Cardiac fibroblast (primary cell): Measurements from ENCODE around the gene MACROD2.
A peak's percentile ranks its signal among the peaks of the same experiment; 100 is the strongest.

Source experiments
- DNase-seq, 2 donors: peaks; one replicate each; pipeline versions ENCODE4 v3.0.0 to v3.0.0-alpha.2; 2010; ENCODE audit warnings: low read depth in 2 of 2
- H3K4me3 ChIP-seq, 2 donors: replicated peaks in 1 of 2; 1 replicate in 1 of 2; 2 replicates in 1 of 2; pipeline ENCODE4 v1.5.1; 2011; ENCODE audit warnings: low read depth in 2 of 2, low read length in 2 of 2, mild to moderate bottlenecking in 2 of 2, moderate library complexity in 1 of 2
- CTCF ChIP-seq: IDR thresholded peaks from one replicate; pipeline ENCODE4 v1.5.1; 2011; ENCODE audit warnings: low read depth, mild to moderate bottlenecking, low read length, inconsistent platforms

The MACROD2 gene

DNA sequence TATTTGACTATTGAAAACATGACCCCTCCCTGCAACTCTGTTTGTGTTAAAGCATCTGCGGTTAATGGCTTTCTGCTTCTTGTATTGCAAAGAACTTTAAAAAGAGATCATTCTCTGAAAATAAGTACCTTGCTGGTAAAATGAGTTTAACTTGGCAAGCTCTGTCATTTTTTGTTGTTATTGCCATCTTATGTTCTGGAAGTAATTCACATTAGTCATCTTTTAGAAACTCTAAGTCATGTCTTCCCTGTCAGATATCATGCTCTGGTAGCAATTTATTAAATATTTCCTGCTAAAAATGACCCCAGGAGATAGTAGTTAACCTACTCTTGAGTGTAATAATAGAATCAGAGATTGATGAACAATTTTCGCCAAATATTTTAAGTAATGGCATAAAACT, 1687.4 kb downstream of the MACROD2 start:
- no peak for TF ChIP-seq CTCF
- H3K4me3 ChIP-seq = no peak overlapping the region
- peak in 1 of 2 donors; percentile 48 for DNase-seq

DNA sequence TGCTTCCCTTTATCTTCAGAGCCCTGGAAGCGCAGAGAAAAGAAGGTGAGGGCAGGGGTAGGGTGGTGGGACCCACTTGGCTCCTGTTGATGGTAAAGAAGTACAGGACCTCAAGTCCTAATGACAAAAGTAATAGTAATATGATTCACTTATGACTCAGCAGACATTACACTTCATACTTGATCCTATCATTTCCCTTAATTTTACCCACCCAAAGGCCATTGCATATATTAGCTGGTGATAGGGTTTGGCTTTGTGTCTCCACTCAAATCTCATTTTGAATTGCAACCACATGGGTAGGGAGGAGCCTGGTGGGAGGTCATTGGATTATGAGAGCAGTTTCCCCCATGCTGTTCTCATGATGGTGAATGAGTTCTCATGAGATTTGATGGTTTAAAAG, 1697.3 kb downstream of the MACROD2 start:
- TF ChIP-seq CTCF = no peak
- DNase-seq = no peak

GRCh38 chr20:15699431-15700146, 1704.3 kb downstream of the MACROD2 start:
- no peak for DNase-seq
- TF ChIP-seq CTCF = no peak
- H3K4me3 ChIP-seq = no peak overlapping the region

More for the DNA sequence above, 1697.3 kb downstream of the MACROD2 start:
- H3K4me3 ChIP-seq = no peak overlapping the region

DNA sequence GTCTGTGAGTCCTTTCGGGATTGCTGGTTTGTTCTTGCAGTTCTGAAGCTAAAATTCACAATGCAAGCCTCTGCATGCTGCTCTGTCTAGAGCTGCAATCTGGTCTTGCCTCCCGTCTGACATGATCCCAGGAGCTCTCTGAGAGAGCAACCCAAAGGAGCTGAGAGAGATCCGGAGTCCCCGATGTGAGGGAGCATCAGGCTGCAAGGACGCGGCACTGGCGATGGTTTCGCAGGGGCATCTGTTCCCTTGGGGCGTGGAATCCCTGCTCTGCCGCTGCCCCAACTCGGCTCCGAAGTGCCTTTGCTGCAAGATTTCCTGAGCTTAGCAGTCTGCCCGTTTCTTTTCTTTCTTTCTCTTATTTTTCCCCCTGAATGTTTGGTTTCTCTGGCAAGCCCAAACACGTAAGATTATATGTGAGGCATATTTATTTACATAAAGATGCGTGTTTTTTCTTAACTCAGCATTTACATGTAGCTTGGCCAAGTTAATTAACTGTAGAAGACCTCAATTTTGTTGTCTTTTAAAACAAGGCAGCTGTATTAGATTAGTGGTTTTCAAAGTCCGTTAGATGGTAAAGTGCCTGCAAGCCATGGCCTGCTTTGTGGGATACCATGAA, 1704.9 kb downstream of the MACROD2 start:
- H3K4me3 ChIP-seq = no peak overlapping the region
- DNase-seq = no peak
- TF ChIP-seq CTCF = no peak

DNA sequence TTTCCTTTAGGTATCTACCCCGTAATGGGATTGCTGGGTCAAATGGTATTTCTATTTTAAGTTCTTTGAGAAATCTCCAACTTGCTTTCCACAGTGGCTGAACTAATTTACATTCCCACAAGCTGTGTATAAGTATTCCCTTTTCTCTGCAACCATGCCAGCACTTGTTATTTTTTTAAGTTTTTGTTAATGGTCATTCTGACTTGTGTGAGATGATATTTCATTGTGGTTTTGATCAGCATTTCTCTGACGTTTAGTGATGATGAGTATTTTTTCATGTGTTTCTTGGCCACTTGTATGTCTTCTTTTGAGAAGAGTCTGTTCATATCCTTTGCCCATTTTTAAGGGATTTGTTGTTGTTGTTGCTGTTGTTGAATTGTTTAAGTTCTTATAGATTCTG, 1706.8 kb downstream of the MACROD2 start:
- no peak overlapping the region for H3K4me3 ChIP-seq
- DNase-seq = peak in 1 of 2 donors; percentile 67
- TF ChIP-seq CTCF = no peak

DNA sequence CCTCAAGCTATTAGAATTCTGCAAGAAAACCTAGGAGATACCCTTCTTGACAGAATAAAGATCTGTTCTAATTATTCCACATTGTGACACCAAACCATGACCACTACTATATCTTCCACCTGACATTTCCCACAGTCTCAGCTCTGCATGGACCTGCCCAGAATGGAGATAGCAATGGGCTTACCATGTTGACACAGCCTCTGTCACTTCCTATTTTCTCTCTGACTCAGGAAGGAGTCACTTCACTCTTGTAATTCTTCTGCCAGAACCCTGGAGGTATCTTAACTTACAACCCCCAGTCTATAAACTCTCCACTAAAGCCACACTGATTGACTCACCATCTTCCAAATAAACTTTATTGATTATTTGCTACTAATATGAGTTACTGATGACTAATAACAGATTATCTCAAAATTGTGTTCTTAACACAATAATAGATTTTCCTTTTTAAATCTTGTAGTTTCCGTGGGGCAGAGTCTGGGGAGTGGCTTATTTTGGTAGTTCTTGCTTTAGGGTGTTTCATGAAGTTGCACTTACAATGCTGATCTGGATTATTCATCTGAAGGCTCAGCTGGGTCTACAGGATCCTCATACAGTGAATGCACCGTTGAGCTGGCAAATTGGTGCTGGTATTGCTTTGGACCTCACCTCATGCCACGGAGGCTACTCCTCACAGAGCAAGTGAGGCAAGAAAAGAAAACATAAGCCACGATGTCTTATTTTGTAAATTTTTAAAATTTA, 1708.0 kb downstream of the MACROD2 start:
- TF ChIP-seq CTCF = no peak
- H3K4me3 ChIP-seq = no peak overlapping the region
- DNase-seq = peak in 1 of 2 donors; percentile 83
